Tibial artery (tissue), 4 donors: Measurements from ENCODE around the gene KLHL30.

Experiments
- DNase-seq, 2 donors: peaks; one replicate each; pipeline ENCODE4 v3.0.0-alpha.2; 2019
- H3K27ac ChIP-seq, 2 donors: fragments of 200-600 bp; sonication (generic) in 1 of 2; 1 replicate in 1 of 2; 2 replicates in 1 of 2; pipeline ENCODE4 v1.5.1; 2018 to 2019; ENCODE audit warnings: mild to moderate bottlenecking in 1 of 2
- H3K27me3 ChIP-seq, 2 donors: fragments of 200-600 bp; sonication (generic) in 1 of 2; one replicate each; pipeline versions ENCODE4 v1.5.1 to v1.6.0; 2016 to 2019
- H3K36me3 ChIP-seq, 3 donors: fragments of 200-600 bp; sonication (generic) in 2 of 3; one replicate each; pipeline ENCODE4 v1.5.1; 2016 to 2019; ENCODE audit warnings: mild to moderate bottlenecking in 2 of 3
- H3K4me1 ChIP-seq, 4 donors: fragments of 200-600 bp; sonication (generic) in 2 of 4; 1 replicate in 3 of 4; 2 replicates in 1 of 4; pipeline ENCODE4 v1.5.1; 2016 to 2019
- H3K4me3 ChIP-seq, 2 donors: fragments of 200-600 bp; sonication (generic) in 1 of 2; 1 replicate in 1 of 2; 2 replicates in 1 of 2; pipeline ENCODE4 v1.5.1; 2018 to 2019; ENCODE audit warnings: mild to moderate bottlenecking in 2 of 2
- H3K9me3 ChIP-seq, 3 donors: fragments of 200-600 bp; sonication (generic) in 1 of 3; one replicate each; pipeline ENCODE4 v1.5.1; 2016 to 2019
- CTCF ChIP-seq, 2 experiments: fragments of 200-600 bp in 1 of 2; fragments of 450-650 bp in 1 of 2; IDR thresholded peaks; one replicate each; pipeline ENCODE4 v1.5.1; 2017 to 2019; ENCODE audit warnings: antibody characterized with exemption in 2 of 2, mild to moderate bottlenecking in 1 of 2, moderate library complexity in 1 of 2
- intact Hi-C: fragments of 100-400 bp; cut with DNase I; formaldehyde crosslinking; loops from one replicate; pipeline ENCODE4 v1.15.0; 2023; ENCODE audit warnings: low total_unique reads

Gene KLHL30

DNA sequence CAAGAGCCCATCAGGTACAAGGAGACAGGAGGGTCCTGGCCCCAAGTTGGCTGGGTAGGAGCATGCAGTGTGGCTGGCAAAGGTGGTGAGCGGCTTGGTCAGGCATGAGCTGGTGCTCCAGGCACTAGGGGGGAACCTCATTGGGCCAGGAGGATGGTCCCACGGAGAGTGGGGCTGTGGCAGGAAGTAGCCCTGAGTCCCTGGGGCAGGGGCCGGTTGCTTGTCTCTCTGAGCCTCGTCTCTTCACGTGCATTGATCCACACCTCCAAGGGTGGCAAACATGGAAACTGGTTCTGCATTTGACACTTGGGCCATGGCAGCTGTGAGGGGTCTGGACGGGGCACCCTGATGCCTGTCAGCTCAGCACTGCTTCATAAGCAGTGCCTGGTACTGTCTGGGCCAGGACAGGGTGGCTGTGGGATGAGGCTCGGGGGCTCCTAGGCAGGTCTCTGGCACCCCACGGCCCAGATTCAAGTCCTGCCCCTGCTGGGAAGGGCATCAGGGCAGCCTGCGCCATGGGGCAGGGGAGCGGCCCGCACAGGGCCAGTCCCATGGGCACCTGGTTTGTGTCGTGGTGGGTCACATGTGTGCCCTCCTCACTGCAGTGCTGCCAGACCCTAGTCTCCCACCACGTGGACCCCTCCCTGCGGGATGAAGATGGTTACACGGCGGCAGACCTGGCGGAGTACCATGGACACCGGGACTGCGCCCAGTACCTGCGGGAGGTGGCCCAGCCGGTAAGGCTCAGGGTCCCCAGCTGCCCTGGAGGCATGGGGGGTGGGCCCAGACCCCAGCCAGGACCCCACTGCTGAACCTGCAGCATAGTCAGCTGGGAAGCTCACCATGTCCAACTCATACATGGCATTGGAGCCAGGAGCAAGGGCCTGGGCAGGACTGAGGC is 21.9 kb upstream of the KLHL30 start:
- intact Hi-C loops: no loop called here

GRCh38 chr2:238117199-238118154 is 21.0 kb upstream of the KLHL30 start:
- intact Hi-C loops: no loop called here
- H3K27me3 ChIP-seq: peaks cover 0 to 50% of the 10 kb centered on the region in 2 donors

More for the DNA sequence above, 21.9 kb upstream of the KLHL30 start:
- Histone ChIP-seq H3K36me3 (no peaks in the 10 kb centered on the region), H3K4me3 (no peak overlapping the region), H3K9me3 (peaks cover 0 to 7% (median 0%) of the 10 kb centered on the region in 3 donors), H3K27ac (no peak overlapping the region), H3K4me1 (no peaks in the 10 kb centered on the region), H3K27me3 (peaks cover 0 to 50% of the 10 kb centered on the region in 2 donors)
- DNase-seq: no peak
- no peak for TF ChIP-seq CTCF (IDR thresholded peaks at IDR 0.05)

GRCh38 chr2:238119756-238120462 is 18.6 kb upstream of the KLHL30 start:
- Histone ChIP-seq H3K27ac (no peak overlapping the region), H3K4me1 (no peaks in the 10 kb centered on the region), H3K4me3 (no peak overlapping the region), H3K36me3 (no peaks in the 10 kb centered on the region), H3K27me3 (peaks cover 0 to 39% of the 10 kb centered on the region in 2 donors), H3K9me3 (no peaks in the 10 kb centered on the region)
- intact Hi-C loops: no loop called here
- DNase-seq: no peak
- TF ChIP-seq CTCF (IDR thresholded peaks at IDR 0.05): no peak

More at GRCh38 chr2:238117199-238118154, 21.0 kb upstream of the KLHL30 start:
- no peak overlapping the region for H3K4me3 ChIP-seq
- H3K9me3 ChIP-seq: peaks cover 0 to 4% (median 0%) of the 10 kb centered on the region in 3 donors
- H3K36me3 ChIP-seq: no peaks in the 10 kb centered on the region
- no peak for DNase-seq
- no peaks in the 10 kb centered on the region for H3K4me1 ChIP-seq
- H3K27ac ChIP-seq: no peak overlapping the region
- TF ChIP-seq CTCF (IDR thresholded peaks at IDR 0.05): no peak

DNA sequence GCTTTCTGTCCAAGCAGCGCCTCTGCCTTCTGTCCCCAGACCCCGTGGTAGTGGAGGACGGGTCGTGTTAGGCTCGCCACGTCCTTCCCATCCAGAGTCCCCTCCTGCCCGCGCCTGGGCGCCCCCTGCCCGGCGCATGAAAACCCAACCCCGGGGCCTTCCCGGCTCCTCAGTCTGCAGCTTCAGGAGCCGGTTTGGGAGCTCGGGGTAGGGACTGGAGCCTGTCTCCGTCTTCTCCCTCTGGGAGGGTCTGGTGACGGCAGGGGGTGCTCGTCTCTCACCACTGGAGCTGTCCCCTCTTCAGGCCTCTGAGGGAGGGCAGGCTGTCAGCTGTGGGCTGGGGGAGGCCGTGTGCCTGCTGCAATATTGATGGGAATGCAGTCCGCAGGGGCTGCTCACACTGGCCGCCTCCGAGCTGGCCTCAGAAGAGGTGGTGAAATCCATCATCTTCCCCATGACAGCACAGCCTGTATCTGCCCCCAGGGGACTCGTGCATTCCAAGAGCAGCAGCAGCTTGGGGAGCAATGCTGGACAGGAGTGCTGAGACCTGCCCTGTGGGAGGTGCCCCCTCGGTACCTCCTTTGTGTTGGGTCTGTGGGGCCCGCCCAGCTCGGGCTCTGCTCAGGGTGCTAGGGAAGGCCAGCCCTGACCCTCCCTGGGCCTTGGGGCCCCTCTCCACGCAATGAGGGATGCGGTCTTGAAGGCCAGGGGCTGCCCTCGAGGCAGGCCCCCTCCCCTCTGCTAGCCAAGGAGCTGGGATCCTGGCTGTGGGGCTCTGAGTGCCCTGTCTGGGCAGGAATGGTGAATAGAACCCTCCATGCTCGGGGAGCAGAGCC is 17.8 kb upstream of the KLHL30 start:
- DNase-seq: no peak
- H3K4me3 ChIP-seq: no peak overlapping the region
- no peak for TF ChIP-seq CTCF (IDR thresholded peaks at IDR 0.05)
- no peak overlapping the region for H3K27ac ChIP-seq
- H3K4me1 ChIP-seq: no peaks in the 10 kb centered on the region
- no peaks in the 10 kb centered on the region for H3K36me3 ChIP-seq
- no peaks in the 10 kb centered on the region for H3K9me3 ChIP-seq
- intact Hi-C loops: no loop called here
- H3K27me3 ChIP-seq: peaks cover 0 to 33% of the 10 kb centered on the region in 2 donors
